Stimulated activated CD4-positive, alpha-beta T cell treated with anti-CD3 and anti-CD28 coated beads, TNF-alpha, amount 100 ng/mL, for 48 hours (primary cell): ENCODE measurements around the gene SORL1.

Source experiments
- DNase-seq, 3 donors: peaks; one replicate each; pipeline ENCODE4 v3.0.0-alpha.2; 2020; ENCODE audit warnings: low read depth in 3 of 3

Gene SORL1

GRCh38 chr11:121473064-121473777 lies 21.1 kb downstream of the SORL1 start:
- DNase-seq: no peak

- no peak for DNase-seq
These were observed 22.6 kb downstream of the SORL1 start for GRCh38 chr11:121474680-121475079.

DNA sequence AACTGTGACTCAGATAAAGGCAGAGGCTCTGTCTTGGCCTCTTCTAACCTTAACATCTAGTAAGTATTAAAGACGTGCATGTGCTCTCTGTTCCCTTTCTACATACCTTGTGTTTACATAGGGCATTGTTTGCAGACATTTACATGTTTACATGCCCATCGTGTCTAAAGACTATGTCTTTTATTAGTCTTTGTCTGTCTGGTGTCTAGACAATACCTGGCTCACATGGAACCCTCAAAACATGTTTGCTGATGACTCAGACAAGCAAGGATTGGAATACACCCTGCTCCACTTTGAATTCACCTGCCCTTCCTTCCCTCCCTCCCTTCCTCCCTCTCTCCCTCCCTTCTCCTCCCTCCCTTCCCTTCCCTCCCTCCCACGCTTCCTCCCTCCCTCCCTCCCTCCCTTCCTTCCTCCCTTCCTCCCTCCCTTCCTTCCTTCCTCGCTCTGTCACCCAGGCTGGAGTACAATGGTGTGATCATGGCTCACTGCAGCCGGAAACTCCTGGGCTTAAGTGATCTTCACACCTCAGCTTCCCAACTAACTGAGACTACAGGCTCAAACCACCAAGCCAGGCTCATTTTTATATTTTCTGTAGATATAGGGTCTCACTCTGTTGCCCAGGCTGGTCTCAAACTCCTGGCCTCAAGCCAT lies 24.4 kb downstream of the SORL1 start:
- no peak for DNase-seq

DNA sequence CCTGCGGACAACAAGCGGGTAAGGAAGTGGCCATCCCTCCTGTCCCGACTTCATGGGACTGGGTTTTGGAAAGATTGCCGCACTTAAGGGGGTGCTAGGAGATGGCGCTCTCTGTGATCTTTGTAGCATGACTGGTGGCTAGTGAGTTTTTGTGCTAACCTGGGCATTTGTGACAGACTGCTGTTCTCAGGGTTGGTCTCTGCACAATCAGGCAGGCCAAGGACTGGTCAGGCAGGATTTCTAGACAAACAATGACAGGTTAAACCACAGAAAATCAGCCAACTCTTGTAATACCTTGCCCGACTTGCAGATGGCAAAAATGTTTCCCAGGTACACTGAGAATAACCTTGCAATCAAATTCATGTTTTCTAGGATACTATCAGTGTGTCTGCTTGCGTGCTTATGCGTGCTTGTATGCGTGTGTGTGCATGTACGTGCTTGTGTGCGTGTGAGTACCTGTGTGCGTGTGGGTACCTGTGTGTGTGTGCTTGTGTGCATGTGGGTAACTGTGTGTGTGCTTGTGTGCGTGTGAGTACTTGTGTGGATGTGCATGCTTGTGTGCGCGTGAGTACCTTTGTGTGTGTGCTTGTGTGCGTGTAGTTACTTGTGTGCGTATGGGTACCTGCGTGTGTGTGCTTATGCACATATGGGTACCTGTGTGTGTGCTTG lies 26.2 kb downstream of the SORL1 start:
- DNase-seq: no peak

- DNase-seq: no peak
These were observed 27.0 kb downstream of the SORL1 start for GRCh38 chr11:121478895-121479697.

DNA sequence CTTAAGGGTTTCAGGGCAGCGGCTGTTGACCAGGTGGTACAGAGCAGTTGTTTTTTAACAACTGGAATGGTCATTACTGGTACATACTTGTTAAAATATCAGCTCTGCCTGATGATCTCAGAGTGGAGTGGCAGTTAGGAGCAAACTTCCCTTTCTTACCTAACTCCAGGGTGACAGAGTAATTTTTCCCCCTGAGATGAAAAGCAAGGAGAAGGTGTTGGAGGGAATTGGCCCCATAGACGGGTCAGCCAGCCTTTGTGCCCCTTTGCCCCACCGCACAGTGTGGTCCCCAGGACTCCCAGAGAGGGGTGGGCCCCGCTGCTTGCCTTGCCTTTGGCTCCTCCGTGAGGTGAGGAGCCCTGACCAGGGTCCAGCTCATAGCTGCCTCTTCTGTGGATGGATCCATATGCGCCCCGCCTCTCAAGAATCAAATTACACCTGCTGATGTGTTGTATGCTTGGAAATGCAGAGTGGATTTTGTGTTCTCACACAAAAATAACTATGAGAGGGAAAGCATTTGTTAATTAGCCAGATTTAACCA lies 27.7 kb downstream of the SORL1 start:
- no peak for DNase-seq

- DNase-seq: peak in 1 of 3 donors; percentile 32
These were observed 29.5 kb downstream of the SORL1 start for GRCh38 chr11:121481484-121482230.

DNA sequence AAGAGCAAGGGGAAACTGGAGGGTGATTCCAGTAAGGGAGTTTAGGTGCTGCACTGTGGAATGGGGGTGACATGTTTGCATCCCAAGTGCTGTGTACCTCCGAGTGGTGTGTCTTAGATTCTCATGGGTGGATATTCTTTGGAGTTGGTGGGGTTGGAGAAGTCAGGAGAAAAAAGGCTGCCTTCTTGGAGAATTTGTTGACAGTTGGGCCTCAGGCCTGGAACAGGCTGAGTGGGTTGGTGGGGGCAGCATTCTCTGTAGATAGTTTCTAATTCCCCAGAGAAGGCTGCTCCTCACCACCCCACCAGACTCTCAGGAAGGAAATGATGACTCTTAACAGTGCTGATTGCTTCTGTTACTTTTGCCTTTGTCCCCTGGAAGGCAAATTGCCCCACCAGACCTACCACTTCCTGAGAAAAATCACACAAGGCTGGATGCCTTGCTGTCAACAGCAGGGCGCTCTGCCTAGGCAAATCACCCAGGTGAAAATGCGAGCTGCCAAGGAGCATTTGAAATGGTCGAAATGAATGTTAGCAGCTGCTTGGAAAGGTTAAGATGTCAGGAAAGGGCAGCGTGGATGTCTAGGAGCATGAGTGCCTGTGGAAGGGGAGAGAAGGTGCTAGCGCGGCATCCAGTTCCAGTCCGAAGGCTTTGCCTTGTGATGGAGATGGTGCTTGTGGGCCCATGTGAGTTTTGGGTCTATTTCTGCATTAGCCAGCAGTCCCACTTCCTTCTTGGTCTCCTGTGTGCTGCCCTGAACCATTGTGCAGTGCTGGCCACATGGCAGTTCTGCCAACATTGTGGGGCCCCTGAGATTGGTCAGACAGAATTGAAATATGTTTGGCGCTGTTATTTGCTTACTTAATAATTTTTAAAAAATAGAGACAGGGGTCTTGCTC lies 30.4 kb downstream of the SORL1 start:
- peak in 2 of 3 donors; percentile 15 to 26 for DNase-seq

DNA sequence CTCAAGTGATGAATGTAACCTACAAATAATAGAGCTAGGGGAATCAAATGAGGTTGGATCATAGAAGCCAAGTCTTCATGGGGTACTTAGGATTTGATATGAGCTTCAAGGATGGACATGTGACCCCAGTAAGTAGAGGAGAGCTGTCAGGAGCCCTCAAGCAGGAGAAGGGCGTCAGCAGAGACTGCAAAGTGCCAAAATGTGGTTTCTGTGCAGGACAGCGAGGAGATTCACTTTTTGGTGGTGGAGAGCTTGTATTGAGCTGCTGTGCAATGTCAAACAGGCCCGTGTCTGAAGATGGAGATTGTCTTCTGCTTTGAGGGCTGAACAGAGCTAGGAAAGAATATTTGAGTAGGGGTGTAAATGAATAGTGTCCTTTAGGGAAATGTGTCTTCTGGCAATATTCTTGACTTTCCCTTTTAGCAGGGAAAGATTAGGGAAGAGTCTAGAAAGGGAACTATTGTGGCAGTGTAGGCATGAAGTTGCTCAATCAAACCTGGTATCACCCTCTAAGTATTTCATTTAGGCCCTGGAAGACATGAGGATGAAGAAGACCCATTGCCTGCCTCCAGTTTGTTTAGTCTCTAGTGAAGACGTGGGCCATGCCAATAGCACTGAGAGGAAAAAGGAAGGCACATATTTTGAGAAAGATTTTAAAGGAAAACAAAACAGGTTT lies 31.8 kb downstream of the SORL1 start:
- no peak for DNase-seq

- DNase-seq: no peak
These were observed 33.1 kb downstream of the SORL1 start for GRCh38 chr11:121485216-121485615.

GRCh38 chr11:121486054-121486453 lies 33.9 kb downstream of the SORL1 start:
- no peak for DNase-seq

DNA sequence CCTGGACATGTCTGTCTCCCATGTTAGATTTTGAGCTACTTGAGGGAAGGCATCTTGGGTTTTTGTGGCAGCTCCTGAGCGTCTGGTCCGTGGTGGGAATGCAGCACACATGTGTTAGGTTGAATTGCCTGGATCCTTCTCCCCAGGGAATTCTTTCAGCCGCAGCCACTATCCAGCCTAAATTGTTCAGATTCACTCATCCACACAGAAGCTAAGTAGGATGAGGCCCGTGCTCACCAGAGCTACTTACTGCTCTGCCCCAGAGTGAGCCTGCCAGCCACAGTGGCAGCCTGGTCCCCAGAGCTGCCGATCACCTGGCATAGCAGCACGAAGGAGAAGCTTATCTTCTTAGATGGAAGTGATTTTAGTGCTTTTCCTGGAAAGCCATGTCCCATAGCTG lies 35.1 kb downstream of the SORL1 start:
- no peak for DNase-seq

DNA sequence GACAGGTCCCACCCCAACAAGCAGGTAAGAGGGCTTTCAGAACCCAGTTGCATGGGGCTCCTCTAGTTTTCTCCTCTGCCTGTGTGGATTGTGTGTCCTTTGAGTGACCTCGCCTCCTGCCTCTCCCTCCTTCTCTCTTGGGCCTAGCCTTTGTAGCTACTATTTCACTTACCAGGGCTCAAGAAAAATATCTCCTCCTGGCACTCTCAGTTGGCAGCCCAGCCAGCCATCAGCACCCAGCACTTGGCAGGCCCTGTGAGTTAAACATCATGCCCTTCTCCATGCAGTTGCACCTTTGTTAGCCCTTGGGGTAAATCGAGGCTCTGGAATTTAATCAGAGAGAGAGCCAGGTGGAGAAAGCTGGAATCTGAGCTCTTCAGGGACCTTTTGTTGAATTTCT lies 36.1 kb downstream of the SORL1 start:
- DNase-seq: no peak

DNA sequence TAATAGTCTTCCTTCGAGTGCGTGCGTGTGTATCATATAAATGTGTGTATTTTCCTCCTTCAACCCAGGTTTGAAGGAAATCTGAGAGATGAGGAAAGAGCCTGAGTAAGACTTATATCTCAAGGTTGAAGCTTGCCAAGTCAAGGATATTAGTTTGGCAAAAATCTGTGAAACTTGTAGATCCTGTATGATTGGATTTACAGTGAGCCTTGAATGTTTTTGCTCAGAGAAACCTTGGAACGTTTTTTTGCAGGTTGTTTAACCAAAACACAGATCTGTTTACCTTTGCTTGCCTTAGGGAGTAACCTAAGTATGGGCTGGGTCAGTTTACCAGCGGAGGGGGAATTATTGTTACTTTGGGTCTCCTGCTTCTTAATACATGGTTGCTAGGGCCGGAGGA lies 36.5 kb downstream of the SORL1 start:
- no peak for DNase-seq

DNA sequence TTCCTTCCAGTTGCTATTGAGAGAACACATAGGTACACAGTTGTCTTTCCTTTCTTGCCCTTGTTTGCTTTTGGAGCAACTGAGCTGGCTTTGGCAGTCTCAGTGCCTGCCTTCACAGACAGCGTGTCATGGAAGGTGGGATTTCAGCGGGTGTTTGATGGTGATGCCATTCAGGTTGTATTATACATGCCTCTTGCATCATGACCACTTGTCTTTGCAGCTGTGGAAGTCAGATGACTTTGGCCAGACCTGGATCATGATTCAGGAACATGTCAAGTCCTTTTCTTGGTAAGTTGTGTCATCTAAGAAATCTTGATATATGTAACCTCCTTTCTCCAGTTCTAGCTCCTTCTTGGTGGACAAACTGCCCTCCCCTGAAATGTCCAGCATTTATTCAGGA lies 37.7 kb downstream of the SORL1 start:
- DNase-seq: no peak

DNA sequence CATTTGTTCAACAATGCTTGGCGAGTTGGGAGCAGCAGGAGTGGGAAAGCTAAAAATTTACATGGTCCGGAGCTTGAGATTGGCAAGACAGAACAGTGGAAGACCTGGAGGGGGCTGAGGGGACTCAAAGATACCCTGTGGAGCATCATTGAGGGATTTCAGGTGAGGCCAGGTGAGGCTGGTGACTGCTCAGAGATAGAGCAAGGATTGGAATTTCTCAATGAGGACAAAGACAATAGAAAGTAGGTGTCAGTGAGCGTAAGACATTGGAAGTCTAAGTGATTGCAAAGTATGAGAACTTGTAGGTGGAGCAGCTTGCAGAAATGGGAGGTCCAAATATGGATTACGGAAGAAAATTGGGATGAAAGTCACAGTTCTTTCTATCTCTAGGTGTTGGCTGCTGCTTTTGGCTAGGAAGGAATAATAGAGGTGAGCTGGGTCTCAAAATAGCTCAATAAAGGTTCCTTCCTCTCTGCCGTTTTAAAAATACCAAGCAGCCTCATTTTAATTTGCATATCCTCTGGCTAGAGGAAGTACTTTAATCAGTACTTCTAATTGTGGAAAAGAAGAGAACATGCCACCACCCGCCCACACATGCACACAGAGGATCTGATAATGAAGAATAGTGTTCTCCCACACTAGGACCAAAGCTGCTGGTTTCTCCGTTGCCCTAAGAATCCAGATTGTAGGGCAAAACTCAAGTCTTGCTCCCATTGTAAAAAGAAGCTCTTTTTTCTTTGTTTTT lies 42.4 kb downstream of the SORL1 start:
- DNase-seq: peak; percentile 13 to 44 (median 33)

DNA sequence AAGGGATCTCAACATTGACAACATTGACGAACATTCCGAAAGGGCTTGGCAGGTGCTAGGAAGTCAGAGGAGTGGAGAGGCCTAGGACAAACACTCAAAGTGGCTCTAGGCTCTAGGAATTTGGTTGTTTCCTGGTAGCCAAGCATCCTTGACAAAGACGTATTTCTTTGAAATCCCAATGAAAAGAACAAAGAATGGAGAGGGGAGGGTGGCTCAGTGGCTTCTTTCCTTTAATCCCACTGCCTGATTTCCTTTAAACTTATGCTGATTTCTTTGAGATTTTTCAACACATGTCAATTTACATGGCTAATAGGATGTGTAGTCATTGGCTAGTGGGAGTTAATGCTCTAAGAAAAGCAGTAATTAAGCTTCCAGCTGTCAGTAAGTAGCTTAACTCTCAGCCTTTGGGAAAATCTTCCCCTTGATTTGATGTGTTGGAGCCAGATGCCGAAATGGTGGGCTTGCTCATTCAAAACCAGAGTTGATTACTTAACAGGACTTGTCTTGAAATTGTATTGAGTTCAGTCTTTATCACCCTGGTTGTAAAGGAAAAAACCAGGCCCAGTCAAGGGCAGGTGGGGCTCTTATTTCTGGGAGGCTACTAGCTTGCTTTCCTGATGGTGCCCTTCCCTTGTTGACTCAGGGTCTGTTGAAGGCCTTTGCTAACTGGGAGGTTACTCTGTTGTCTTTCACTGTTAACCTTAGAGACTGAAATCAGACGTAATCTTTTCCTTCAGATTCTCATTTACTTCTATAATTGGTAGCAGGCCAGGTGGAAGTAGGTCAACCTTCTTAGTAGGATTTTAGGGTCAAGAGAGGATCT lies 45.3 kb downstream of the SORL1 start:
- no peak for DNase-seq

- no peak for DNase-seq
These were observed 47.3 kb downstream of the SORL1 start for GRCh38 chr11:121499405-121499804.
